Measurements from ENCODE around the gene ZNF503.

The ZNF503 gene

GRCh38 chr10:75405598-75406461 lies 4.3 kb upstream of the ZNF503 start:
- H3K9me3 ChIP-seq (ENCODE audit: severe bottlenecking): no peaks in the 10 kb centered on the region
- H3K4me1 ChIP-seq (ENCODE audit: insufficient read depth, poor library complexity, severe bottlenecking): peaks cover 6% of the 10 kb centered on the region
- no peak overlapping the region for H3K4me3 ChIP-seq (ENCODE audit: severe bottlenecking)
- no peak overlapping the region for H3K27ac ChIP-seq (ENCODE audit: poor library complexity, severe bottlenecking)
- ATAC-seq (ENCODE audit: low read depth) (no peak), DNase-seq (ENCODE audit: low spot score) (no peak)
- TF ChIP-seq CTCF (IDR thresholded peaks at IDR 0.05; ENCODE audit: poor library complexity, severe bottlenecking): no peak
- H3K27me3 ChIP-seq (ENCODE audit: insufficient read depth, poor library complexity, severe bottlenecking): no peaks in the 10 kb centered on the region
- no peaks in the 10 kb centered on the region for H3K36me3 ChIP-seq (ENCODE audit: low read depth)

GRCh38 chr10:75404815-75405597 lies 3.4 kb upstream of the ZNF503 start:
- Histone ChIP-seq H3K27ac (ENCODE audit: poor library complexity, severe bottlenecking) (no peak overlapping the region), H3K27me3 (ENCODE audit: insufficient read depth, poor library complexity, severe bottlenecking) (no peaks in the 10 kb centered on the region), H3K9me3 (ENCODE audit: severe bottlenecking) (no peaks in the 10 kb centered on the region), H3K4me1 (ENCODE audit: insufficient read depth, poor library complexity, severe bottlenecking) (peaks cover 3% of the 10 kb centered on the region), H3K4me3 (ENCODE audit: severe bottlenecking) (peak overlapping the region; percentile 62), H3K36me3 (ENCODE audit: low read depth) (no peaks in the 10 kb centered on the region)
- no peak for ATAC-seq (ENCODE audit: low read depth)
- no peak for TF ChIP-seq CTCF (IDR thresholded peaks at IDR 0.05; ENCODE audit: poor library complexity, severe bottlenecking)
- no peak for DNase-seq (ENCODE audit: low spot score)

GRCh38 chr10:75403939-75404814 lies 2.6 kb upstream of the ZNF503 start:
- no peak for TF ChIP-seq CTCF (IDR thresholded peaks at IDR 0.05; ENCODE audit: poor library complexity, severe bottlenecking)
- no peaks in the 10 kb centered on the region for H3K4me1 ChIP-seq (ENCODE audit: insufficient read depth, poor library complexity, severe bottlenecking)
- no peaks in the 10 kb centered on the region for H3K27me3 ChIP-seq (ENCODE audit: insufficient read depth, poor library complexity, severe bottlenecking)
- no peaks in the 10 kb centered on the region for H3K9me3 ChIP-seq (ENCODE audit: severe bottlenecking)
- peak overlapping the region; percentile 62 for H3K4me3 ChIP-seq (ENCODE audit: severe bottlenecking)
- H3K27ac ChIP-seq (ENCODE audit: poor library complexity, severe bottlenecking): peak overlapping the region; percentile 85
- ATAC-seq (ENCODE audit: low read depth) (peak; percentile 6; the same call in 1 of the 3 replicates), DNase-seq (ENCODE audit: low spot score) (no peak)
- H3K36me3 ChIP-seq (ENCODE audit: low read depth): peaks cover 6% of the 10 kb centered on the region; the same call in 1 of the 2 replicates

- DNase-seq (ENCODE audit: low spot score) (no peak), ATAC-seq (ENCODE audit: low read depth) (no peak)
- H3K36me3 ChIP-seq (ENCODE audit: low read depth): peaks cover 14% of the 10 kb centered on the region
- no peaks in the 10 kb centered on the region for H3K9me3 ChIP-seq (ENCODE audit: severe bottlenecking)
- H3K27me3 ChIP-seq (ENCODE audit: insufficient read depth, poor library complexity, severe bottlenecking): no peaks in the 10 kb centered on the region
- H3K27ac ChIP-seq (ENCODE audit: poor library complexity, severe bottlenecking): peak overlapping the region; percentile 85
- no peaks in the 10 kb centered on the region for H3K4me1 ChIP-seq (ENCODE audit: insufficient read depth, poor library complexity, severe bottlenecking)
- TF ChIP-seq CTCF (IDR thresholded peaks at IDR 0.05; ENCODE audit: poor library complexity, severe bottlenecking): no peak
- H3K4me3 ChIP-seq (ENCODE audit: severe bottlenecking): peak overlapping the region; percentile 62
These were observed 1.8 kb upstream of the ZNF503 start for GRCh38 chr10:75403144-75403938.

Measured in RWPE2 (cell line).